HG03280 (cell line): ENCODE data around the gene DLAT.
"Not testable (repeated sequence)": the region's sequence is repeated elsewhere in the genome, so short reads cannot be mapped to it uniquely, and the experiment has no call there.

Source experiments
- ATAC-seq: cut with Tn5 transposase; IDR thresholded peaks from one replicate; pipeline ENCODE4 v1.9.1; 2021; ENCODE audit warnings: mild to moderate bottlenecking, moderate library complexity; ENCODE audit not compliant: unreplicated experiment

The DLAT gene

GRCh38 chr11:112004389-112004788 lies 20.8 kb upstream of the DLAT start:
- peak; percentile 98 for ATAC-seq

- ATAC-seq = no peak
These were observed 19.6 kb upstream of the DLAT start for GRCh38 chr11:112005422-112006094.

GRCh38 chr11:112006095-112006441 lies 19.1 kb upstream of the DLAT start:
- not testable (repeated sequence) for ATAC-seq

- ATAC-seq = not testable (repeated sequence)
These were observed 13.8 kb upstream of the DLAT start for GRCh38 chr11:112011451-112011850.

GRCh38 chr11:112012874-112013273 lies 12.3 kb upstream of the DLAT start:
- ATAC-seq = no peak

- no peak for ATAC-seq
These were observed 11.6 kb upstream of the DLAT start for GRCh38 chr11:112013497-112014164.

- peak; percentile 88 for ATAC-seq
These were observed 9.0 kb upstream of the DLAT start for GRCh38 chr11:112016088-112016764.

GRCh38 chr11:112016765-112017376 lies 8.3 kb upstream of the DLAT start:
- ATAC-seq = peak; percentile 44

GRCh38 chr11:112017538-112017937 lies 7.7 kb upstream of the DLAT start:
- no peak for ATAC-seq

GRCh38 chr11:112019066-112019465 lies 6.1 kb upstream of the DLAT start:
- no peak for ATAC-seq

- ATAC-seq = no peak
These were observed 2.1 kb upstream of the DLAT start for GRCh38 chr11:112023104-112023503.

GRCh38 chr11:112024178-112024772 lies 933 bp upstream of the DLAT start:
- ATAC-seq = peak; percentile 17

- no peak for ATAC-seq
These were observed 499 bp downstream of the DLAT start for GRCh38 chr11:112025707-112026106.

GRCh38 chr11:112026784-112027410 lies 1.7 kb downstream of the DLAT start:
- not testable (repeated sequence) for ATAC-seq

GRCh38 chr11:112029460-112029859 lies 4.3 kb downstream of the DLAT start:
- no peak for ATAC-seq

- no peak for ATAC-seq
These were observed 8.7 kb downstream of the DLAT start for GRCh38 chr11:112033902-112034301.

GRCh38 chr11:112037527-112037926 lies 12.3 kb downstream of the DLAT start:
- no peak for ATAC-seq

GRCh38 chr11:112042161-112042960 lies 17.2 kb downstream of the DLAT start:
- ATAC-seq = no peak

- ATAC-seq = no peak
These were observed 17.7 kb downstream of the DLAT start for GRCh38 chr11:112042961-112043304.

GRCh38 chr11:112044961-112045360 lies 19.8 kb downstream of the DLAT start:
- no peak for ATAC-seq
